Tibial nerve (tissue), 4 donors: ENCODE data around the gene BBS1.

ENCODE experiments used
- CTCF ChIP-seq, 5 experiments: fragments of 200-600 bp in 3 of 5; fragments of 450-650 bp in 2 of 5; sonication (generic) in 3 of 5; IDR thresholded peaks; one replicate each; pipeline ENCODE4 v1.5.1; 2016 to 2019; ENCODE audit warnings: antibody characterized with exemption in 5 of 5, mild to moderate bottlenecking in 3 of 5, moderate library complexity in 2 of 5
- EP300 ChIP-seq, 2 donors: sonication (generic); formaldehyde crosslinking; IDR thresholded peaks; one replicate each; pipeline ENCODE4 v1.6.1; 2017; ENCODE audit warnings: antibody characterized with exemption in 2 of 2, mild to moderate bottlenecking in 1 of 2
- POLR2A ChIP-seq, 2 donors: fragments of 450-650 bp; IDR thresholded peaks; one replicate each; pipeline ENCODE4 v1.6.1; 2017; ENCODE audit warnings: antibody characterized with exemption in 2 of 2, mild to moderate bottlenecking in 2 of 2, moderate library complexity in 2 of 2

GRCh38 chr11:66476841-66477251, 33.6 kb upstream of the BBS1 start:
- TF ChIP-seq CTCF (IDR thresholded peaks at IDR 0.05) (no peak), POLR2A (IDR thresholded peaks at IDR 0.05) (no peak), EP300 (IDR thresholded peaks at IDR 0.05) (no peak)
